A549 treated with ZK216348 at 1 μM for 4 hours (cell line): Measurements from ENCODE around the gene ANKRD30B. TPM values are rescaled to one million over a fixed set of nuclear protein-coding genes. Genes with fewer than 3 reads are reported as not detected.

Source experiments
- total RNA-seq: library from RNA; stranded (reverse); fragments of 200-300 nt; extraction: Qiagen RNA extraction; gene quantifications from 5 replicates; pipeline ENCODE4 v1.2.3, GENCODE V29; 2022; ENCODE audit warnings: low read depth

ANKRD30B gene
- not detected in 5 replicates for total RNA-seq

DNA sequence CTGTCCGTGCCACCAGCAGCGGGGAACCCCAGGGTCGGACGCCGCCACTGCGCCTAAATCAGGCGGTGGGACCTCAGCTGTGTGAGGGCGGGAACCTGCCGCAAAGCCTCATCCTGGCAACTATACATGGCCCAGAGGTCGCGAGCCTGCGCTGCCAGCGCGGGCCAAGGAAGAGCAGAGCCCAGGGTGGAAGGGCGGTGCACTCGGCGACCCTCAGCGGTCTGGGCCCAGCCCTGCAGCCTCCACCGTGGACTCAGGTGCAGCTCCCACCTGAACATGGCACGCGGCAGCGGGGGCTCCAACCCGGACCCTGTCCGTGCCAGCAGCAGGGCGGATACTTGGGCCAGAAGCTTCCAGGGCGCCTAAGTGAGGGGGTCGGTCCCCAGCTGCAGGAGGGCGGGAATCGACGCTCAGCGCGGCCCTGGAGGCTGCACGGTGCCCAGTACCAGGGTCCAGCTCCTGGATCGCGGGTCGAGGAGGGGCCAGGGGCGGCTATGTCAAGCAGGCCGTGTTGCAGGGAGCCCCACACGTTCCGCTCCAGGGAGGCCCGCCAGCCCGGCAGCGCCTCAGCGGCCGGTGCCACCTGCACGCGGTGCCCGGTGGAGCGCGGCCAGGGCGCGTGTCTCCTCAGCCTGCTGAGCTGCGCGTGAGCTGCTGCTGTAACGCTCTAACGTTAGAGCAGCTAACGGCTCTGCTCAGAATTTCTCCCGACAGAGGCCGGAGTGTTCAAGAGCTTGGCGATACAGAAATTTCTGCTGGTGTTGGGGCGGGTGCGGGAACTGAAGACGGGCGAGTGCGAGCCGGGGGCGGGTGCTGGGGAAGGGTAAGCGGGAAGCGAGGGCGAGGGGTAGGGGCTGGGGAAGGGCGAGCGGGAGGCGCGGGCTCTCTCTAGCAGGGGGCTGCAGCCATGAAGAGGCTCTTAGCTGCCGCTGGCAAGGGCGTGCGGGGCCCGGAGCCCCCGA lies at the start of gene ANKRD30B:
TSS of gene ANKRD30B (plus strand) at position 660 of the 962 bp plus-strand sequence. CDS start at position 908, 248 bp downstream.

Other genes with a start within 250 kb of the ANKRD30B start
- not detected in 5 replicates for gene POTEC, start 204.6 kb upstream of the ANKRD30B start, total RNA-seq